Heart left ventricle (tissue), 16 donors: ENCODE data around the gene MAP3K5. TPM values are rescaled to one million over a fixed set of nuclear protein-coding genes. Genes with fewer than 3 reads are reported as not detected.

Experiments used
- ATAC-seq, 4 donors: fragments of 200-7000 bp; cut with Tn5 transposase; one replicate each; pipeline ENCODE4 v1.9.1; 2020 to 2022; ENCODE audit warnings: moderate library complexity in 4 of 4, mild to moderate bottlenecking in 3 of 4, moderate number of reproducible peaks in 1 of 4
- DNase-seq, 5 donors: peaks; one replicate each; pipeline ENCODE4 v3.0.0-alpha.2; 2020
- H3K27ac ChIP-seq, 12 donors: fragments of 200-600 bp; sonication (generic) in 4 of 12; one replicate each; pipeline versions ENCODE4 v1.5.0 to v1.8.0; 2016 to 2022; ENCODE audit warnings: mild to moderate bottlenecking in 2 of 12
- H3K27me3 ChIP-seq, 9 donors: fragments of 200-600 bp; sonication (generic) in 2 of 9; one replicate each; pipeline versions ENCODE4 v1.5.1 to v1.8.0; 2016 to 2022; ENCODE audit warnings: mild to moderate bottlenecking in 3 of 9
- H3K36me3 ChIP-seq, 9 donors: fragments of 200-600 bp; sonication (generic) in 2 of 9; one replicate each; pipeline versions ENCODE4 v1.5.0 to v1.8.0; 2018 to 2022; ENCODE audit warnings: mild to moderate bottlenecking in 2 of 9
- H3K4me1 ChIP-seq, 12 donors: fragments of 200-600 bp; sonication (generic) in 4 of 12; one replicate each; pipeline versions ENCODE4 v1.5.0 to v1.8.0; 2016 to 2022; ENCODE audit warnings: mild to moderate bottlenecking in 3 of 12
- H3K4me3 ChIP-seq, 12 donors: fragments of 200-600 bp; sonication (generic) in 4 of 12; one replicate each; pipeline versions ENCODE4 v1.5.0 to v1.8.0; 2017 to 2022; ENCODE audit warnings: mild to moderate bottlenecking in 9 of 12, moderate library complexity in 4 of 12
- H3K9me3 ChIP-seq, 12 donors: fragments of 200-600 bp; sonication (generic) in 4 of 12; one replicate each; pipeline versions ENCODE4 v1.5.0 to v1.8.0; 2016 to 2022; ENCODE audit warnings: mild to moderate bottlenecking in 1 of 12
- CTCF ChIP-seq, 12 donors: fragments of 200-600 bp; sonication (generic) in 4 of 12; IDR thresholded peaks; one replicate each; pipeline versions ENCODE4 v1.5.0 to v1.8.0; 2018 to 2022; ENCODE audit warnings: antibody characterized with exemption in 12 of 12, mild to moderate bottlenecking in 5 of 12
- POLR2A ChIP-seq, 2 donors: fragments of 450-650 bp; IDR thresholded peaks; one replicate each; pipeline ENCODE4 v1.6.1; 2017; ENCODE audit warnings: antibody characterized with exemption in 2 of 2, mild to moderate bottlenecking in 2 of 2, moderate library complexity in 2 of 2
- WGBS, 4 donors: extraction: QIAGEN DNeasy Blood & Tissue Kit in 2 of 4; methylation state at CpG; one replicate each; pipeline versions ENCODE4 v1.1.5 to v1.1.7; 2013 to 2018; 5-methylcytosine and 5-hydroxymethylcytosine counted together
- intact Hi-C, 10 donors: fragments of 100-400 bp; cut with DNase I; formaldehyde crosslinking; loops; one replicate each; pipeline versions ENCODE4 v1.11.1 to v1.14.2; 2022
- polyA plus RNA-seq, 2 donors: library from polyadenylated mRNA; stranded (reverse); fragments of 200-250 nt; gene quantifications; one replicate each; pipeline ENCODE4 v1.2.3, GENCODE V29; 2013
- total RNA-seq, 9 donors: library from RNA; depleted of rRNA in 2 of 9; stranded (reverse); fragments of >200 nt in 2 of 9; fragmentation: NEBNext Ultra II Directional in 3 of 9; extraction: Animal tissue kit (Norgen Biotek cat#: 25700) in 3 of 9; gene quantifications; one replicate each; pipeline versions ENCODE4 v1.1.0 to v1.2.4, GENCODE V29; 2016 to 2023
- donor health status: ischemic (EF 13 %, LVEDD 7.1; RV severe dilation, severe dysfunction).
- donor health status: healthy with polysubstance abuse.
- donor health status: DM: no; HTN: yes; CAD: no.
- donor health status: DM: no; HTN: no; CAD: no.
- donor health status: ischemic (EF 25% LVEDD 6.9; RV normal size, moderate dysfunction).
- donor health status: ischemic (EF 25% LVEDD 5.7; RV mildly dilated, moderate dysfunction).
- donor health status: healthy.
- donor health status: DM: yes; HTN: yes; CAD: no.
- donor health status: ischemic (EF 35%, LVEDD 5.7; RV mildly dilated, moderate dysfunction).
- donor health status: nonischemic (EF 11% LVEDD 7.7; RV severe dilation, severe dysfunction).
- donor health status: DM: yes; HTN: yes; CAD: no.
- donor health status: PGD.
- donor health status: ischemic (EF 29% LVEDD 5.4; RV normal size, mild dysfunction).
- donor health status: nonischemic (EF 23%, LVEDD 6.1; RV moderate dilation, normal function).

Gene MAP3K5
- total and polyA plus RNA-seq, 11 donors: 7.1 to 34.1 (median 27.8) TPM

GRCh38 chr6:136795996-136796395, 3.7 kb upstream of the MAP3K5 start:
- Histone ChIP-seq H3K36me3 (no peaks in the 10 kb centered on the region), H3K4me1 (peaks cover 0 to 8% (median 5%) of the 10 kb centered on the region in 12 donors), H3K4me3 (no peak overlapping the region), H3K27ac (no peak overlapping the region), H3K27me3 (peaks cover 0 to 4% (median 0%) of the 10 kb centered on the region in 9 donors), H3K9me3 (peaks cover 0 to 8% (median 0%) of the 10 kb centered on the region in 12 donors)
- WGBS, 4 donors: 88 to 95% (median 94%) methylated on average over 5 of the region's 5 CpGs
- ATAC-seq: no peak
- intact Hi-C loops: loop anchor here in 1 of 10 donors (10.0 kb wide), 1 partner anchor 191 kb away; no protein-coding TSS in a partner anchor
- TF ChIP-seq CTCF (IDR thresholded peaks at IDR 0.05): no peak
- DNase-seq: no peak

GRCh38 chr6:136795386-136795785, 3.1 kb upstream of the MAP3K5 start:
- WGBS, 4 donors: 85 to 94% (median 89%) methylated on average over 2 of the region's 2 CpGs
- ATAC-seq (no peak), DNase-seq (no peak)
- Histone ChIP-seq H3K27me3 (peaks cover 0 to 2% (median 0%) of the 10 kb centered on the region in 9 donors), H3K4me3 (no peak overlapping the region), H3K9me3 (peaks cover 0 to 8% (median 0%) of the 10 kb centered on the region in 12 donors), H3K27ac (no peak overlapping the region), H3K36me3 (no peaks in the 10 kb centered on the region), H3K4me1 (peaks cover 0 to 14% (median 5%) of the 10 kb centered on the region in 12 donors)
- intact Hi-C loops: loop anchor here in 1 of 10 donors (10.0 kb wide), 1 partner anchor 191 kb away; no protein-coding TSS in a partner anchor
- TF ChIP-seq POLR2A (IDR thresholded peaks at IDR 0.05) (no peak), CTCF (IDR thresholded peaks at IDR 0.05) (no peak)

GRCh38 chr6:136793363-136793762, 1.1 kb upstream of the MAP3K5 start:
- Histone ChIP-seq H3K27me3 (no peaks in the 10 kb centered on the region), H3K4me3 (peak overlapping the region in 11 of 12 donors; percentile 63 to 94 (median 79)), H3K4me1 (peaks cover 0 to 33% (median 14%) of the 10 kb centered on the region in 12 donors), H3K27ac (peak overlapping the region; percentile 84 to 98 (median 94)), H3K36me3 (no peaks in the 10 kb centered on the region), H3K9me3 (peaks cover 0 to 8% (median 0%) of the 10 kb centered on the region in 12 donors)
- intact Hi-C loops: loop anchor here (1.0 to 10.0 kb wide), 9 partner anchors 46 to 211 kb away; no protein-coding TSS in a partner anchor
- no peak for ATAC-seq
- 27 to 32% (median 29%) methylated on average over 8 of the region's 8 CpGs for WGBS, 4 donors
- DNase-seq: no peak
- TF ChIP-seq POLR2A (IDR thresholded peaks at IDR 0.05) (no peak), CTCF (IDR thresholded peaks at IDR 0.05) (no peak)

GRCh38 chr6:136792095-136792409, 225 bp downstream of the MAP3K5 start:
- WGBS, 4 donors: 0 to 2% (median 0%) methylated on average over 3 to 46 of the region's 46 CpGs
- H3K4me1 ChIP-seq: peaks cover 0 to 46% (median 21%) of the 10 kb centered on the region in 12 donors

More at GRCh38 chr6:136792095-136792409, 225 bp downstream of the MAP3K5 start:
- intact Hi-C loops: loop anchor here in 9 of 10 donors (1.0 to 10.0 kb wide), 9 partner anchors 45 to 210 kb away; no protein-coding TSS in a partner anchor
- Histone ChIP-seq H3K36me3 (no peaks in the 10 kb centered on the region), H3K27me3 (no peaks in the 10 kb centered on the region), H3K27ac (peak overlapping the region; percentile 84 to 98 (median 94)), H3K9me3 (no peaks in the 10 kb centered on the region), H3K4me3 (peak overlapping the region; percentile 29 to 94 (median 78))
- ATAC-seq (no peak), DNase-seq (no peak)
- TF ChIP-seq CTCF (IDR thresholded peaks at IDR 0.05) (no peak), POLR2A (IDR thresholded peaks at IDR 0.05) (no peak)
